Esophagus muscularis mucosa (tissue), 4 donors: Measurements from ENCODE around the gene NGRN.

ENCODE experiments used
- CTCF ChIP-seq, 3 experiments: fragments of 200-600 bp in 2 of 3; fragments of 450-650 bp in 1 of 3; sonication (generic) in 2 of 3; IDR thresholded peaks; one replicate each; pipeline ENCODE4 v1.5.1; 2017 to 2019; ENCODE audit warnings: antibody characterized with exemption in 3 of 3, mild to moderate bottlenecking in 2 of 3, moderate library complexity in 1 of 3
- EP300 ChIP-seq: sonication (generic); formaldehyde crosslinking; IDR thresholded peaks from one replicate; pipeline ENCODE4 v1.6.1; 2017; ENCODE audit warnings: antibody characterized with exemption
- POLR2AphosphoS5 ChIP-seq, 2 donors: sonication (generic); formaldehyde crosslinking; IDR thresholded peaks; one replicate each; pipeline ENCODE4 v1.6.1; 2017; ENCODE audit warnings: antibody characterized with exemption in 2 of 2

- TF ChIP-seq POLR2AphosphoS5 (IDR thresholded peaks at IDR 0.05) (no peak), EP300 (no peak), CTCF (IDR thresholded peaks at IDR 0.05) (no peak)
These were observed 3.7 kb upstream of the NGRN start for GRCh38 chr15:90261811-90262210.
